ENCODE data around the gene CDAN1. TPM values are rescaled to one million over a fixed set of nuclear protein-coding genes. Genes with fewer than 3 reads are reported as not detected.

Gene CDAN1
- total RNA-seq, 1 donor from 2014 or later, result 10.9 TPM

Other genes starting within 250 kb of the CDAN1 start
- gene ZNF106, start 246.0 kb downstream of the CDAN1 start, total RNA-seq, result 52.4 TPM
- 26.4 TPM for gene SNAP23, start 241.5 kb downstream of the CDAN1 start, total RNA-seq
- 16.2 TPM for gene LRRC57, start 188.3 kb downstream of the CDAN1 start, total RNA-seq
- gene HAUS2, start 188.3 kb downstream of the CDAN1 start, total RNA-seq, result 54.6 TPM
- 5.1 TPM for gene STARD9, start 161.5 kb downstream of the CDAN1 start, total RNA-seq
- 34.3 TPM for gene TTBK2, start 183.7 kb upstream of the CDAN1 start, total RNA-seq